ENCODE data around the gene AMT. TPM values are rescaled to one million over a fixed set of nuclear protein-coding genes. Genes with fewer than 3 reads are reported as not detected.

Gene AMT
- total and polyA plus RNA-seq, 2 experiments from 2014 or later: 1.6 to 1.7 TPM

- Histone ChIP-seq H3K4me1 (ENCODE audit: insufficient read depth) (peaks cover 21% of the 10 kb centered on the region), H4K20me1 (ENCODE audit: insufficient read depth) (no peaks in the 10 kb centered on the region), H3K27me3 (replicated peaks; ENCODE audit: insufficient read depth) (no peaks in the 10 kb centered on the region), H3K9me3 (ENCODE audit: low read depth) (no peaks in the 10 kb centered on the region), H3K27ac (peak overlapping the region; percentile 96), H3K9me2 (ENCODE audit: insufficient read depth) (no peaks in the 10 kb centered on the region), H3F3A (ENCODE audit: insufficient read depth) (peaks cover 31% of the 10 kb centered on the region), H3K4me2 (ENCODE audit: unreplicated experiment) (peak overlapping the region; percentile 95), H3K36me3 (ENCODE audit: low read depth) (no peaks in the 10 kb centered on the region), H3K9ac (peak overlapping the region; percentile 85), H3K4me3 (peak overlapping the region; percentile 73), H3K79me2 (ENCODE audit: insufficient read depth) (peaks cover 35% of the 10 kb centered on the region), H2AFZ (peak overlapping the region; percentile 82)
- in situ Hi-C loops (cut with MboI): no loop called here
- TF ChIP-seq EZH2phosphoT487 (IDR thresholded peaks at IDR 0.05; ENCODE audit: insufficient read depth, low read depth): no peak
- TF ChIP-seq EZH2 (IDR thresholded peaks at IDR 0.05; ENCODE audit: insufficient read depth, poor library complexity, severe bottlenecking): no peak
- peak; percentile 93 for DNase-seq
- WGBS, 2 experiments (ENCODE audit: low coverage in 1 of 2, low lambda C conversion rate in 2 of 2, missing lambda C conversion rate in 2 of 2): 3% methylated on average over 23 of the region's 23 CpGs
Measured at GRCh38 chr3:49469037-49469935, 47.0 kb upstream of the AMT start.

GRCh38 chr3:49466085-49466484 is 43.8 kb upstream of the AMT start:
- Histone ChIP-seq H3K4me3 (no peak overlapping the region), H2AFZ (no peak overlapping the region; the same call in 1 of the 2 replicates), H3K79me2 (ENCODE audit: insufficient read depth) (peaks cover 3% of the 10 kb centered on the region), H3K4me1 (ENCODE audit: insufficient read depth) (peaks cover 27% of the 10 kb centered on the region), H3K27ac (no peak overlapping the region), H4K20me1 (ENCODE audit: insufficient read depth) (no peaks in the 10 kb centered on the region), H3F3A (ENCODE audit: insufficient read depth) (peaks cover 20% of the 10 kb centered on the region), H3K9ac (no peak overlapping the region), H3K27me3 (replicated peaks; ENCODE audit: insufficient read depth) (no peaks in the 10 kb centered on the region), H3K4me2 (ENCODE audit: unreplicated experiment) (no peak overlapping the region), H3K36me3 (ENCODE audit: low read depth) (no peaks in the 10 kb centered on the region), H3K9me3 (ENCODE audit: low read depth) (no peaks in the 10 kb centered on the region), H3K9me2 (ENCODE audit: insufficient read depth) (no peaks in the 10 kb centered on the region)
- DNase-seq: no peak
- WGBS, 2 experiments (ENCODE audit: low coverage in 1 of 2, low lambda C conversion rate in 2 of 2, missing lambda C conversion rate in 2 of 2): 73 to 89% methylated on average over 2 of the region's 2 CpGs
- in situ Hi-C loops (cut with MboI): no loop called here
- TF ChIP-seq EZH2phosphoT487 (IDR thresholded peaks at IDR 0.05; ENCODE audit: insufficient read depth, low read depth) (no peak), EZH2 (IDR thresholded peaks at IDR 0.05; ENCODE audit: insufficient read depth, poor library complexity, severe bottlenecking) (no peak)

- Histone ChIP-seq H3K4me3 (no peak overlapping the region), H4K20me1 (ENCODE audit: insufficient read depth) (no peaks in the 10 kb centered on the region), H3K27ac (no peak overlapping the region), H3K9me2 (ENCODE audit: insufficient read depth) (no peaks in the 10 kb centered on the region), H3K36me3 (ENCODE audit: low read depth) (no peaks in the 10 kb centered on the region), H3K4me1 (ENCODE audit: insufficient read depth) (peaks cover 27% of the 10 kb centered on the region), H3K4me2 (ENCODE audit: unreplicated experiment) (no peak overlapping the region), H3K27me3 (replicated peaks; ENCODE audit: insufficient read depth) (no peaks in the 10 kb centered on the region), H3K9me3 (ENCODE audit: low read depth) (no peaks in the 10 kb centered on the region), H3K9ac (no peak overlapping the region), H3K79me2 (ENCODE audit: insufficient read depth) (no peaks in the 10 kb centered on the region), H2AFZ (no peak overlapping the region; the same call in 1 of the 2 replicates), H3F3A (ENCODE audit: insufficient read depth) (peaks cover 14% of the 10 kb centered on the region)
- WGBS, 2 experiments (ENCODE audit: low coverage in 1 of 2, low lambda C conversion rate in 2 of 2, missing lambda C conversion rate in 2 of 2): 81 to 83% methylated on average over 18 of the region's 18 CpGs
- in situ Hi-C loops (cut with MboI): no loop called here
- TF ChIP-seq EZH2 (IDR thresholded peaks at IDR 0.05; ENCODE audit: insufficient read depth, poor library complexity, severe bottlenecking) (no peak), EZH2phosphoT487 (IDR thresholded peaks at IDR 0.05; ENCODE audit: insufficient read depth, low read depth) (no peak)
- DNase-seq: no peak
Measured at GRCh38 chr3:49465270-49466034, 43.2 kb upstream of the AMT start.

- no peaks in the 10 kb centered on the region for H4K20me1 ChIP-seq (ENCODE audit: insufficient read depth)
- peak overlapping the region; percentile 0 for H3K4me2 ChIP-seq (ENCODE audit: unreplicated experiment)
- no peaks in the 10 kb centered on the region for H3F3A ChIP-seq (ENCODE audit: insufficient read depth)
- peak; percentile 81 for DNase-seq
- H3K4me3 ChIP-seq: no peak overlapping the region
- no peaks in the 10 kb centered on the region for H3K36me3 ChIP-seq (ENCODE audit: low read depth)
- H3K9me3 ChIP-seq (ENCODE audit: low read depth): no peaks in the 10 kb centered on the region
- peak overlapping the region; percentile 55 for H2AFZ ChIP-seq
- H3K27ac ChIP-seq: peak overlapping the region; percentile 51
- H3K9ac ChIP-seq: peak overlapping the region; percentile 49
- peaks cover 15% of the 10 kb centered on the region for H3K4me1 ChIP-seq (ENCODE audit: insufficient read depth)
- in situ Hi-C loops (cut with MboI): no loop called here
- H3K79me2 ChIP-seq (ENCODE audit: insufficient read depth): no peaks in the 10 kb centered on the region
- H3K9me2 ChIP-seq (ENCODE audit: insufficient read depth): no peaks in the 10 kb centered on the region
- TF ChIP-seq EZH2 (IDR thresholded peaks at IDR 0.05; ENCODE audit: insufficient read depth, poor library complexity, severe bottlenecking) (no peak), EZH2phosphoT487 (IDR thresholded peaks at IDR 0.05; ENCODE audit: insufficient read depth, low read depth) (no peak)
- 64 to 68% methylated on average over 3 of the region's 3 CpGs for WGBS, 2 experiments (ENCODE audit: low coverage in 1 of 2, low lambda C conversion rate in 2 of 2, missing lambda C conversion rate in 2 of 2)
- no peaks in the 10 kb centered on the region for H3K27me3 ChIP-seq (replicated peaks; ENCODE audit: insufficient read depth)
Measured at GRCh38 chr3:49462222-49462621, 39.9 kb upstream of the AMT start.
